K562 (cell line): ENCODE data around the gene MRPL11. TPM values are rescaled to one million over a fixed set of nuclear protein-coding genes. Genes with fewer than 3 reads are reported as not detected.

ENCODE experiments used
- ATAC-seq: fragments of 200-7000 bp; cut with Tn5 transposase; 3 replicates; pipeline ENCODE4 v1.9.1; 2020; ENCODE audit warnings: moderate library complexity
- BruUV-seq: library from RNA; stranded (reverse); fragments of 400-500 nt; replicated peaks from 2 replicates; lab custom pipeline; 2021; lab: Mats Ljungman, UMichigan
- CTCF ChIA-PET: fragments of 300-600 bp; formaldehyde crosslinking; extraction: SDS; loops from one replicate; lab custom pipeline; 2021; ENCODE audit warnings: low intra/inter-chr PET ratio; lab: Yijun Ruan, JAX
- POLR2A ChIA-PET: fragments of 300-600, 350-650 bp; sonication (Branson Sonifier 250); formaldehyde crosslinking; extraction: SDS; loops from one replicate; lab custom pipeline; 2021; ENCODE audit warnings: antibody characterized with exemption, inconsistent platforms; lab: Yijun Ruan, JAX
- DNase-seq, 4 experiments: peaks; one replicate each; pipeline versions ENCODE4 v3.0.0 to v3.0.0-alpha.2; 2011 to 2018; ENCODE audit warnings: low spot score in 3 of 4, mixed read lengths in 3 of 4; ENCODE audit errors: extremely low read depth in 1 of 4
- FAIRE-seq: peaks from 2 replicates; lab custom pipeline; 2011; peaks lifted over from hg19 to GRCh38; lab: Jason Lieb, UNC
- H2AFZ ChIP-seq: 2 replicates; pipeline ENCODE4 v1.6.0; 2011; ENCODE audit warnings: low read depth, low read length, control low read depth, inconsistent platforms
- H3K27ac ChIP-seq: fragments of 200-600 bp; 3 replicates; pipeline ENCODE4 v1.8.0; 2011; ENCODE audit warnings: low read depth, mild to moderate bottlenecking, control low read depth, inconsistent platforms, low read length, moderate library complexity, mixed read lengths; ENCODE audit errors: extremely low read depth
- H3K27me3 ChIP-seq, 2 experiments: fragments of 300-600 bp in 1 of 2; 2 replicates in 1 of 2; 3 replicates in 1 of 2; pipeline versions ENCODE4 v1.6.0 to v1.8.0; 2011; ENCODE audit warnings: inconsistent platforms in 2 of 2, low read length in 2 of 2, mild to moderate bottlenecking in 1 of 2, mixed read lengths in 1 of 2, moderate library complexity in 1 of 2; ENCODE audit not compliant: control insufficient read depth in 2 of 2, insufficient read depth in 2 of 2
- H3K36me3 ChIP-seq: fragments of 300-600 bp; 3 replicates; pipeline ENCODE4 v1.8.0; 2011; ENCODE audit warnings: mild to moderate bottlenecking, low read length, inconsistent platforms; ENCODE audit not compliant: control insufficient read depth, insufficient read depth
- H3K4me1 ChIP-seq, 2 experiments: fragments of 200-600 bp in 1 of 2; replicated peaks in 1 of 2; 2 replicates in 1 of 2; 3 replicates in 1 of 2; pipeline versions ENCODE4 v1.5.1 to v1.8.0; 2011; ENCODE audit warnings: inconsistent platforms in 2 of 2, low read length in 2 of 2, mild to moderate bottlenecking in 1 of 2, mixed read lengths in 1 of 2, moderate library complexity in 1 of 2; ENCODE audit not compliant: control insufficient read depth in 2 of 2, insufficient read depth in 2 of 2
- H3K4me2 ChIP-seq: 2 replicates; pipeline ENCODE4 v1.6.1; 2011; ENCODE audit warnings: low read length, control low read depth, inconsistent platforms, mixed read lengths; ENCODE audit not compliant: insufficient read depth
- H3K4me3 ChIP-seq: fragments of 200-600 bp; sonication (generic), shearing (Covaris generic); 2 replicates; pipeline ENCODE4 v1.5.1; 2016; ENCODE audit warnings: control low read depth, inconsistent platforms
- H3K79me2 ChIP-seq: fragments of 200-600 bp; 3 replicates; pipeline ENCODE4 v1.8.0; 2011; ENCODE audit warnings: low read length, inconsistent platforms; ENCODE audit not compliant: control insufficient read depth, insufficient read depth
- H3K9ac ChIP-seq, 2 experiments: 2 replicates each; pipeline versions ENCODE4 v1.6.0 to v1.6.1; 2011; ENCODE audit warnings: low read depth in 2 of 2, low read length in 2 of 2, control low read depth in 1 of 2, inconsistent platforms in 1 of 2, mild to moderate bottlenecking in 1 of 2, mixed read lengths in 1 of 2; ENCODE audit not compliant: insufficient read depth in 1 of 2
- H3K9me1 ChIP-seq: one replicate; pipeline ENCODE4 v1.6.0; 2011; ENCODE audit warnings: inconsistent platforms, mild to moderate bottlenecking, low read length, moderate library complexity; ENCODE audit not compliant: control insufficient read depth, insufficient read depth
- H3K9me3 ChIP-seq: replicated peaks from 2 replicates; pipeline ENCODE4 v1.5.1; 2011; ENCODE audit warnings: low read depth, low read length, inconsistent platforms; ENCODE audit not compliant: control insufficient read depth, insufficient read depth
- H4K20me1 ChIP-seq: replicated peaks from 2 replicates; pipeline ENCODE4 v1.6.1; 2011; ENCODE audit warnings: low read length, inconsistent platforms, mixed read lengths; ENCODE audit not compliant: control insufficient read depth, insufficient read depth
- CBFA2T3 ChIP-seq: fragments of 450-650 bp; IDR thresholded peaks from 2 replicates; pipeline ENCODE4 v1.6.1; 2017
- RBM25 ChIP-seq: fragments of 200-400 bp; formaldehyde crosslinking; IDR thresholded peaks from 2 replicates; pipeline ENCODE4 v1.6.1; 2018; ENCODE audit warnings: low read length, low read depth, moderate library complexity; ENCODE audit not compliant: severe bottlenecking
- ZFP36 ChIP-seq: fragments of 150-350 bp; IDR thresholded peaks from 2 replicates; pipeline ENCODE4 v1.6.1; 2018; ENCODE audit warnings: low read length, low read depth; ENCODE audit not compliant: partially characterized antibody
- ZNF384 ChIP-seq: IDR thresholded peaks from 2 replicates; pipeline ENCODE4 v1.6.1; 2012; ENCODE audit warnings: low read depth, low read length, improper control_type of control experiment
- ZNF507 ChIP-seq: conservative IDR thresholded peaks from 2 replicates; pipeline ENCODE4 v1.6.1; 2017; ENCODE audit warnings: missing genetic modification characterization, missing compliant biosample characterization
- WGBS: fragments of 100-300 bp; shearing (Covaris generic); methylation state at CpG from one replicate; pipeline ENCODE4 v1.1.6; 2016; ENCODE audit warnings: low coverage, mixed read lengths; ENCODE audit not compliant: insufficient coverage; ENCODE audit errors: missing lambda C conversion rate; 5-methylcytosine and 5-hydroxymethylcytosine counted together
- in situ Hi-C: fragments of 300-500 bp; cut with MboI; formaldehyde crosslinking; loops from 4 replicates; pipeline ENCODE4 v1.15.0; 2018; ENCODE audit warnings: inconsistent platforms, mixed read lengths
- intact Hi-C: fragments of 100-400 bp; cut with micrococcal nuclease; formaldehyde crosslinking; loops from 2 replicates; pipeline ENCODE4 v1.14.2; 2022
- polyA plus RNA-seq, 8 experiments: library from polyadenylated mRNA; depleted of rRNA in 4 of 8; stranded (reverse) in 5 of 8; unstranded in 3 of 8; fragments of >200 nt; fragmentation: Nextera tagmentation in 2 of 8; fragmentation: Illumina TruSeq in 1 of 8; extraction: Ambion mirVana in 2 of 8; extraction: Trizol in 1 of 8; gene quantifications; 2 replicates each; pipeline versions ENCODE4 v1.2.1 to v1.2.3, GENCODE V29; 2011 to 2014; ENCODE audit warnings: inconsistent platforms in 1 of 8, missing spikeins in 1 of 8
- total RNA-seq, 7 experiments: library from RNA; depleted of rRNA in 6 of 7; stranded (reverse); fragments of >200 nt in 6 of 7; fragmentation: Illumina TruSeq in 2 of 7; extraction: Trizol in 2 of 7; gene quantifications; 2 replicates each; pipeline versions ENCODE4 v1.2.1 to v1.2.3, GENCODE V29; 2011 to 2021; ENCODE audit warnings: low replicate concordance in 1 of 7
- TF ChIP-seq, protein P1 (sequence below): fragments of 450-650 bp; formaldehyde crosslinking; IDR thresholded peaks from 2 replicates; pipeline ENCODE4 v1.4.0; 2020; ENCODE audit warnings: mild to moderate bottlenecking, moderate library complexity
- TF ChIP-seq, protein P2 (sequence below): fragments of 250-450 bp; sonication (Bioruptor Pico); IDR thresholded peaks from 2 replicates; pipeline ENCODE4 v1.4.0; 2020

The MRPL11 gene
- total and polyA plus RNA-seq, 9 of the 15 experiments (the other 6 are each of a cell fraction or from before 2014, with no cell fraction given): 33.0 to 173 (median 91.9) TPM

DNA sequence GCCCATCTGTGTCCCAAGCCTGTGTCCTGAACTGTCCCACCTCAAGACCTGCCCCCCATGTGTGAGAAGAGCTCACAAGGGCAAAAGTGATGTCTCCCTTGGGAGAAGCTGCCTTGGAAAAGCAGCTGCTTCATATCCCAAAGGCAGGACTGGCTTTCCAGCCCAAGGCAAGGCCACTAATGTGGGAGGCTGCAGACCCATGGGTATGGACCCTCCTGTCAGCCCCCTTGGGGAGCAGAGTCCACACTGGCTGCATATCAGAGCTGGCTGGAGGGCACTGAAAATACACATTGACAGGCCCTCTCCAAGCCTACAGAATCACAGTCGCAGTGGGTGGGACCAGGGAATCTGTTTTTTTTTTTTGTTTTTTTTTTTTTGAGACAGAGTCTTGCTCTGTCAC is 30.8 kb upstream of the MRPL11 start:
- Histone ChIP-seq H3K9ac (no peak overlapping the region), H3K4me3 (no peak overlapping the region), H3K27me3 (no peaks in the 10 kb centered on the region), H3K9me1 (no peaks in the 10 kb centered on the region), H3K4me1 (peaks cover 0 to 27% of the 10 kb centered on the region in 2 experiments; a peak in 3 of 5 replicates), H3K79me2 (no peaks in the 10 kb centered on the region), H3K27ac (no peak overlapping the region), H4K20me1 (peaks cover 6% of the 10 kb centered on the region; the same call in 1 of the 2 replicates), H3K36me3 (peaks cover 3% of the 10 kb centered on the region; the same call in 1 of the 3 replicates), H3K4me2 (no peak overlapping the region), H3K9me3 (no peaks in the 10 kb centered on the region), H2AFZ (no peak overlapping the region)
- intact Hi-C loops: no loop called here
- in situ Hi-C loops: no loop called here
- WGBS: 57% methylated on average over 1 of the region's 1 CpG
- DNase-seq: no peak
- no peak for ATAC-seq
- no TSS peak for BruUV-seq
- POLR2A ChIA-PET: interaction anchor here (0.6 to 1.7 kb wide), 4 partner anchors 10 to 887 kb away, joined by 3 to 11 read pairs (median 3); partner anchors contain the start of gene DPP3
- TF ChIP-seq CBFA2T3: peak; percentile 36; the same call in 1 of the 2 replicates
- TF ChIP-seq, protein P1, sequence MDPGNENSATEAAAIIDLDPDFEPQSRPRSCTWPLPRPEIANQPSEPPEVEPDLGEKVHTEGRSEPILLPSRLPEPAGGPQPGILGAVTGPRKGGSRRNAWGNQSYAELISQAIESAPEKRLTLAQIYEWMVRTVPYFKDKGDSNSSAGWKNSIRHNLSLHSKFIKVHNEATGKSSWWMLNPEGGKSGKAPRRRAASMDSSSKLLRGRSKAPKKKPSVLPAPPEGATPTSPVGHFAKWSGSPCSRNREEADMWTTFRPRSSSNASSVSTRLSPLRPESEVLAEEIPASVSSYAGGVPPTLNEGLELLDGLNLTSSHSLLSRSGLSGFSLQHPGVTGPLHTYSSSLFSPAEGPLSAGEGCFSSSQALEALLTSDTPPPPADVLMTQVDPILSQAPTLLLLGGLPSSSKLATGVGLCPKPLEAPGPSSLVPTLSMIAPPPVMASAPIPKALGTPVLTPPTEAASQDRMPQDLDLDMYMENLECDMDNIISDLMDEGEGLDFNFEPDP: no peak
- peak; percentile 45 for TF ChIP-seq ZNF384
- CTCF ChIA-PET: no interaction called here
- no peak for FAIRE-seq

DNA sequence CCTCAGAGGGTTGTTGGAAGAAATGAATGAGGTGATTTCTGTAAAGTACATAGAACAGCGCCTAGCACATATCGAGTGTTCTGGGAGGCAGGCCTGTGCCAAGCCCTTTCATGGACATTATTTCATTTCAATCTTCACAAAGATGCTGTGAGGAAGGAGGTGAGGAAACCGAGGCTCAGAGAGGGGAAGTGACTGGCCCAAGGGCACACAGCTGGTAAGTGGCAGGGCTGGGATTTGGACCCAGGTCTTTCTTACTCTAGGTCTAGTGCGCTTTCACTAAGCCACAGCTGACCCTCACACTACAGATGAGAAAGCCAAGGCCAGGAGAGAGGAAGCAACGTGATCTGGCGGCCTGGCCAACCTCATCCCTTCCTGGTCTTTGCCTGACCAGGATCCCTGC is 30.0 kb upstream of the MRPL11 start:
- no peak overlapping the region for H2AFZ ChIP-seq
- BruUV-seq: no TSS peak
- TF ChIP-seq, protein P2, sequence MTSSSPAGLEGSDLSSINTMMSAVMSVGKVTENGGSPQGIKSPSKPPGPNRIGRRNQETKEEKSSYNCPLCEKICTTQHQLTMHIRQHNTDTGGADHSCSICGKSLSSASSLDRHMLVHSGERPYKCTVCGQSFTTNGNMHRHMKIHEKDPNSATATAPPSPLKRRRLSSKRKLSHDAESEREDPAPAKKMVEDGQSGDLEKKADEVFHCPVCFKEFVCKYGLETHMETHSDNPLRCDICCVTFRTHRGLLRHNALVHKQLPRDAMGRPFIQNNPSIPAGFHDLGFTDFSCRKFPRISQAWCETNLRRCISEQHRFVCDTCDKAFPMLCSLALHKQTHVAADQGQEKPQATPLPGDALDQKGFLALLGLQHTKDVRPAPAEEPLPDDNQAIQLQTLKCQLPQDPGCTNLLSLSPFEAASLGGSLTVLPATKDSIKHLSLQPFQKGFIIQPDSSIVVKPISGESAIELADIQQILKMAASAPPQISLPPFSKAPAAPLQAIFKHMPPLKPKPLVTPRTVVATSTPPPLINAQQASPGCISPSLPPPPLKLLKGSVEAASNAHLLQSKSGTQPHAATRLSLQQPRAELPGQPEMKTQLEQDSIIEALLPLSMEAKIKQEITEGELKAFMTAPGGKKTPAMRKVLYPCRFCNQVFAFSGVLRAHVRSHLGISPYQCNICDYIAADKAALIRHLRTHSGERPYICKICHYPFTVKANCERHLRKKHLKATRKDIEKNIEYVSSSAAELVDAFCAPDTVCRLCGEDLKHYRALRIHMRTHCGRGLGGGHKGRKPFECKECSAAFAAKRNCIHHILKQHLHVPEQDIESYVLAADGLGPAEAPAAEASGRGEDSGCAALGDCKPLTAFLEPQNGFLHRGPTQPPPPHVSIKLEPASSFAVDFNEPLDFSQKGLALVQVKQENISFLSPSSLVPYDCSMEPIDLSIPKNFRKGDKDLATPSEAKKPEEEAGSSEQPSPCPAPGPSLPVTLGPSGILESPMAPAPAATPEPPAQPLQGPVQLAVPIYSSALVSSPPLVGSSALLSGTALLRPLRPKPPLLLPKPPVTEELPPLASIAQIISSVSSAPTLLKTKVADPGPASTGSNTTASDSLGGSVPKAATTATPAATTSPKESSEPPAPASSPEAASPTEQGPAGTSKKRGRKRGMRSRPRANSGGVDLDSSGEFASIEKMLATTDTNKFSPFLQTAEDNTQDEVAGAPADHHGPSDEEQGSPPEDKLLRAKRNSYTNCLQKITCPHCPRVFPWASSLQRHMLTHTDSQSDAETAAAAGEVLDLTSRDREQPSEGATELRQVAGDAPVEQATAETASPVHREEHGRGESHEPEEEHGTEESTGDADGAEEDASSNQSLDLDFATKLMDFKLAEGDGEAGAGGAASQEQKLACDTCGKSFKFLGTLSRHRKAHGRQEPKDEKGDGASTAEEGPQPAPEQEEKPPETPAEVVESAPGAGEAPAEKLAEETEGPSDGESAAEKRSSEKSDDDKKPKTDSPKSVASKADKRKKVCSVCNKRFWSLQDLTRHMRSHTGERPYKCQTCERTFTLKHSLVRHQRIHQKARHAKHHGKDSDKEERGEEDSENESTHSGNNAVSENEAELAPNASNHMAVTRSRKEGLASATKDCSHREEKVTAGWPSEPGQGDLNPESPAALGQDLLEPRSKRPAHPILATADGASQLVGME (CRISPR knock-in tag): no peak
- no peak for TF ChIP-seq ZNF507 (tag)
- peak; percentile 54 for TF ChIP-seq ZFP36
- TF ChIP-seq RBM25: peak; percentile 37
- H3K4me2 ChIP-seq: no peak overlapping the region
- H3K9me3 ChIP-seq: no peaks in the 10 kb centered on the region
- H3K27ac ChIP-seq: no peak overlapping the region
- no peak for DNase-seq
- POLR2A ChIA-PET: interaction anchor here (0.7 to 1.7 kb wide), 3 partner anchors 11 to 367 kb away, joined by 3 to 11 read pairs (median 3); partner anchors contain the start of gene DPP3
- peaks cover 6% of the 10 kb centered on the region; the same call in 1 of the 2 replicates for H4K20me1 ChIP-seq
- ATAC-seq: no peak
- H3K9me1 ChIP-seq: no peaks in the 10 kb centered on the region
- in situ Hi-C loops (no loop called here), intact Hi-C loops (no loop called here)
- no peaks in the 10 kb centered on the region for H3K27me3 ChIP-seq
- H3K4me1 ChIP-seq: peaks cover 0 to 25% of the 10 kb centered on the region in 2 experiments; a peak in 3 of 5 replicates
- 77% methylated on average over 6 of the region's 6 CpGs for WGBS
- peaks cover 3% of the 10 kb centered on the region; the same call in 1 of the 3 replicates for H3K36me3 ChIP-seq
- CTCF ChIA-PET: no interaction called here
- no peak for FAIRE-seq
- no peak overlapping the region; a peak in 1 of 4 replicates for H3K9ac ChIP-seq
- no peaks in the 10 kb centered on the region for H3K79me2 ChIP-seq
- no peak overlapping the region for H3K4me3 ChIP-seq
